Measurements from ENCODE around the gene GLG1. TPM values are rescaled to one million over a fixed set of nuclear protein-coding genes. Genes with fewer than 3 reads are reported as not detected.
"Not testable (repeated sequence)": the region's sequence is repeated elsewhere in the genome, so short reads cannot be mapped to it uniquely, and the experiment has no call there.

The GLG1 gene
- total RNA-seq, 3 donors from 2014 or later (not counting 1 experiment from before 2014, with no cell fraction given): 184 to 225 (median 188) TPM

DNA sequence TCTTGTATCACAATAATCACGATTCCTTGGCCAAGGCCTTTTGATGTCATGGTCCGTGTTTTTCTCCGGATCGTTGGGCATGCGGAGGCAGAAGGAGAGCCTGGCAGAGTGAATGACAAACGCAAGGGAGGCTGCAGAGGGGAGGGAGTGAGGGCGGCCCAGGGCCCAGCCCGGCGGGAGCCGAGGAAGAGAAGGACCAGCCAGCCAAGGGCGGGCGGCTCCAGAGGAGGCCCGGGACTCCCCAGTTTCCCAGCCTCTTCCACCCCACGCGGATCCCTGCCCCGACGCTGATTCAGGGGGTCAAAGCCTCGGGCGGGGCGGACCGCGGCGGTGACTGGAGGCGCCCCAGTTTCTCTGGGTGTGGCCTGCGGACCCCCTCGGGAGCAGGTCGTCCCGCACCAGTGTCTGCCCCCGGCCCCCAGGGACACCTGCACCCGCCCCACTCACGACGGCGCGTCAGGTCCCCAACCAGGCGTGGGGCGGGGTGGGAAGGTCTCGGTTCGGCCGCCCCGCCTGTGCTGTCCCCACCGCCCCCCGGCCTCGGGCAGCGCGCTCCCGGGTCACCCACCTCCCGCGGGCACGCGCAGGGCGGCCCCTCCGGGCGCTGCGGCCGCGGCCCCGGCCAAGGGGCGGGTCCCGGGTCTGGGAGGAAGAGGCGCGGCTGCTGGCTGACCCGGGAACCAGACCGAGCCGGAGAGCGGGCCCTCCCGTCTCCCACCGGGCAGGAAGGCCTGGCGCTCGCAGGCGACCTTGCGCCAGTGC lies 200.1 kb downstream of the GLG1 start:
- intact Hi-C loops (cut with micrococcal nuclease); H3K9me3 ChIP-seq (ENCODE audit: control insufficient read depth, insufficient read depth, low read length); H3K4me3 Mint-ChIP-seq; H3K36me3 ChIP-seq (ENCODE audit: control insufficient read depth, insufficient read depth, low read length); H3K4me1 Mint-ChIP-seq; H3K27me3 Mint-ChIP-seq (ENCODE audit: low read depth in 2 of 2); H3K4me1 ChIP-seq (ENCODE audit: control insufficient read depth, insufficient read depth, low read length); H3K36me3 Mint-ChIP-seq; H3K27me3 ChIP-seq (ENCODE audit: control insufficient read depth, insufficient read depth, low read length); DNase-seq; H3K9me3 Mint-ChIP-seq; H3K27ac Mint-ChIP-seq; H3K27ac ChIP-seq (ENCODE audit: low read length): not testable (repeated sequence)
- WGBS (ENCODE audit: insufficient coverage): 0% methylated on average over 15 of the region's 71 CpGs
- peak overlapping the region; percentile 33 for H3K4me3 ChIP-seq (ENCODE audit: low read length)
- ATAC-seq: peak; percentile 65 to 81 (median 76)

DNA sequence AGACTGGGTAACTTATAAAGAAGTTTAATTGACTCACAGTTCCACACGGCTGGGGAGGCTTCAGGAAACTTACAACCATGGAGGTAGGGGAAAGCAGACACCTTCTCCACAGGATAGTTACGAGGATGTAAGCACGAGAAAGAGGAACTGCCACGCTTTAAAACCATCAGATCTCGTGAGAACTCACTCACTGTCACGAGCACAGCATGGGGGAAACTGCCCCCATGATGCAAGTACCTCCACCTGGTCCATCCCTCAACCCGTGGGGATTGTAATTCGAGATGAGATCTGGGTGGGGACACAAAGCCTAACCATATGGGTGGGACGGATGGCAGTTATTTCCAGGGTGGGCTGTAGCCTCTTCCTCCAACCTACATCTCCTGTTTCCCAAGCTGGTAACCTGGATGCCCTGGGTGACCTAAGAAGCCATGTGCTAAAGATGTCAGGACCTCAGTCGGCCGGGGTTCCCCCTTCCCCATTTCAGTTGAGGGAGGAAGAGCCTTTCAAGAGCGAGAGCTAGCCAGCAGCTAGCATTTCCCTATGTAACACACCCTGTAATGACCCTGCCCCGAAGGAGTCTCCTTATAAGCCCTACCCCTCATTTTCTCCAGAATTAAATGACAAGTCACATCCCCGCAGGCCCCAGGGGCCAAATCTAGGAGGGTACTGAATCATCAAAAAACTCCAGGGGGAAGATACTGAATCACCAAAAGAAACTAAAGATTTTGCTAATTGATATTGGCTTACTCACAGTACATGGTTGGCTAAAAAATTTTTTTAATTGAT lies 202.6 kb downstream of the GLG1 start:
- H3K4me3 Mint-ChIP-seq; intact Hi-C loops (cut with micrococcal nuclease); H3K27me3 ChIP-seq (ENCODE audit: control insufficient read depth, insufficient read depth, low read length); ATAC-seq; H3K4me1 ChIP-seq (ENCODE audit: control insufficient read depth, insufficient read depth, low read length); H3K9me3 ChIP-seq (ENCODE audit: control insufficient read depth, insufficient read depth, low read length); H3K36me3 ChIP-seq (ENCODE audit: control insufficient read depth, insufficient read depth, low read length); H3K4me1 Mint-ChIP-seq; H3K36me3 Mint-ChIP-seq; H3K9me3 Mint-ChIP-seq; H3K4me3 ChIP-seq (ENCODE audit: low read length); H3K27ac ChIP-seq (ENCODE audit: low read length); H3K27ac Mint-ChIP-seq; H3K27me3 Mint-ChIP-seq (ENCODE audit: low read depth in 2 of 2); DNase-seq: not testable (repeated sequence)
- WGBS (ENCODE audit: insufficient coverage): 10% methylated on average over 2 of the region's 14 CpGs

DNA sequence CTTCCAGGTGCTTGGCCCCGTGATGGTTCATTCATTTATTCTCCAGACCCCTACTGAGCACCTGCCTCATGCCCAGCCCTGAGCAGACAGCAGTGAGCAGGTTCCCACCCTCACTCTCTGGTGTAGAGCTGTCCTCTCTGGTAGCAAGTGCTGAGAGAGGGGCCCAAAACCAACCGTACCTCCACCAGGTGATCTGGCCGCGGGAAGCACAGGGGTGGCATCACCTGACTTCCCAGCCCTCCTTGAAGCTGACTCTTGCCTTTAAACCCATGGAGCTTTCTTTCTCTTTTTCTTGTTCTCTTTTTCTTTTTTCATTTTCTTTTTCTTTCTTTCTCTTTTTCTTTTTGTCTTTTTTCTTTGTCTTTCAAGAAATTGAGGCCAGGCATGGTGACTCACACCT lies 206.7 kb downstream of the GLG1 start:
- H3K9me3 Mint-ChIP-seq; H3K4me3 Mint-ChIP-seq; H3K36me3 Mint-ChIP-seq; H3K27me3 Mint-ChIP-seq (ENCODE audit: low read depth in 2 of 2); H3K36me3 ChIP-seq (ENCODE audit: control insufficient read depth, insufficient read depth, low read length); H3K27me3 ChIP-seq (ENCODE audit: control insufficient read depth, insufficient read depth, low read length); H3K4me3 ChIP-seq (ENCODE audit: low read length); H3K4me1 Mint-ChIP-seq; intact Hi-C loops (cut with micrococcal nuclease); ATAC-seq; H3K27ac ChIP-seq (ENCODE audit: low read length); DNase-seq; H3K27ac Mint-ChIP-seq; H3K9me3 ChIP-seq (ENCODE audit: control insufficient read depth, insufficient read depth, low read length): not testable (repeated sequence)
- peaks cover 25% of the 10 kb centered on the region for H3K4me1 ChIP-seq (ENCODE audit: control insufficient read depth, insufficient read depth, low read length)
- 84% methylated on average over 3 of the region's 4 CpGs for WGBS (ENCODE audit: insufficient coverage)

DNA sequence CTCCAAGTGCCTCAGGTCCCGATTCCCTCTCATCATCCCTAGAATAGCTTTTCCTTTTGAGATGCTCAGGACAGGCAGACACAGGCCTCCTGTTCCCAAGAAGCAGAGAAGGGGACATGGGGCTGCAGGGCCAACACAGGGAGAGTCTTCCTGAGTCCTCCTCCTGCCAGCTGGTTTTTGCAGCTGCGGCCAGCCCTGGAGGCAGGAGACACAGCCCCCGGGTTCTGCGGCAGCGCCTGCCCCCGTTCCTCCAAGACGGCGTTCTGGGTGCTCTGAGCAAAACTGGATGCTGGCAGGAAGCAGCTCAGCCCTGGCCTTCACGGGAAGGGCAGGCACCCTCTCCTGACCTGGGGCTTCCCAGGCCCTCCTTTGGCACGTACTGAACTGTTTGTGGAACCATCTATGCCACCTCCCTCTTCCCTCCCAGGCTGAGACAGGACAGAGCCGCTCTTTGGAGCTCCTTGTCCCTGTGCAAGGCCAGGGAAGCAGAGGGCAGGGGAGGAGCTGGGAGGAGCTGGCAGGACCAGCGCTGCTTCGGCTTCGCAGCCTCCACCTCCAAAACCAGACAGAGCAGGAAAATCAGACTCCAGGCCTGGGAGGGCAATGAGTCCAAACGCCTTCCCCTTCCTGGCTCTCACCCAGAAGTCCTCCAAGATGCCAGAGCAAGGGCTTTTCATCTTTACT lies 208.6 kb downstream of the GLG1 start:
- H3K9me3 Mint-ChIP-seq; intact Hi-C loops (cut with micrococcal nuclease); H3K36me3 Mint-ChIP-seq; H3K9me3 ChIP-seq (ENCODE audit: control insufficient read depth, insufficient read depth, low read length); H3K4me3 Mint-ChIP-seq; H3K4me1 Mint-ChIP-seq; H3K27ac ChIP-seq (ENCODE audit: low read length); H3K36me3 ChIP-seq (ENCODE audit: control insufficient read depth, insufficient read depth, low read length); DNase-seq; H3K4me3 ChIP-seq (ENCODE audit: low read length); ATAC-seq; H3K27ac Mint-ChIP-seq; H3K27me3 Mint-ChIP-seq (ENCODE audit: low read depth in 2 of 2); H3K27me3 ChIP-seq (ENCODE audit: control insufficient read depth, insufficient read depth, low read length): not testable (repeated sequence)
- 59% methylated on average over 8 of the region's 15 CpGs for WGBS (ENCODE audit: insufficient coverage)
- peaks cover 25% of the 10 kb centered on the region for H3K4me1 ChIP-seq (ENCODE audit: control insufficient read depth, insufficient read depth, low read length)

Other genes starting within 250 kb of the GLG1 start
- 10 to 100 TPM; 10.4 to 15.3 (median 12.2) TPM for gene NPIPB15, start 230.8 kb downstream of the GLG1 start, total RNA-seq
- gene CLEC18B, start 185.6 kb downstream of the GLG1 start, total RNA-seq: 1 to 10 TPM in 1 of 3 donors, under 1 TPM in 2; 0.24 to 1.8 (median 0.30) TPM
- gene RFWD3, start 59.8 kb upstream of the GLG1 start, total RNA-seq: 10 to 100 TPM; 41.1 to 53.4 (median 47.5) TPM
- gene MLKL, start 93.7 kb upstream of the GLG1 start, total RNA-seq: 10 to 100 TPM; 39.8 to 57.5 (median 52.1) TPM
- gene FA2H, start 167.7 kb upstream of the GLG1 start, total RNA-seq: under 1 TPM in 2 of 3 donors, not detected in 1; 0.14 to 0.93 TPM

Data from natural killer cell (primary cell).